ENCODE results near the gene NFIX. TPM values are rescaled to one million over a fixed set of nuclear protein-coding genes. Genes with fewer than 3 reads are reported as not detected.

NFIX gene
- total and polyA plus RNA-seq, 9 of the 15 experiments (the other 6 are each of a cell fraction or from before 2014, with no cell fraction given), result 0.28 to 26.8 (median 5.4) TPM

- TF ChIP-seq ARID3A (IDR thresholded peaks at IDR 0.05; ENCODE audit: borderline replicate concordance, low read depth, low read length) (no peak), ETS1 (conservative IDR thresholded peaks at IDR 0.05; ENCODE audit: control insufficient read depth, low read depth, low read length) (no peak), PRPF4 (IDR thresholded peaks at IDR 0.05; ENCODE audit: insufficient read depth, low read depth, low read length, poor library complexity, severe bottlenecking) (no peak), ZNF512 (tag; IDR thresholded peaks at IDR 0.05) (peak; percentile 89), UBTF (IDR thresholded peaks at IDR 0.05; ENCODE audit: borderline replicate concordance in 1 of 2, low read depth in 2 of 2, low read length in 2 of 2) (0 out of 4 replicates have a peak, but pooled peaks of 1 of the 2 experiments have one; percentile 50), POLR2H (tag; IDR thresholded peaks at IDR 0.05; ENCODE audit: low read depth) (peak; percentile 93), AFF1 (IDR thresholded peaks at IDR 0.05; ENCODE audit: low read depth in 1 of 2, partially characterized antibody in 2 of 2) (peak; percentile 38 to 65), NCOA4 (IDR thresholded peaks at IDR 0.05; ENCODE audit: partially characterized antibody) (no peak), PURB (CRISPR knock-in tag; IDR thresholded peaks at IDR 0.05; ENCODE audit: low read depth) (no peak), XRCC5 (IDR thresholded peaks at IDR 0.05; ENCODE audit: low read depth, low read length) (no peak), MAFG (tag; conservative IDR thresholded peaks at IDR 0.05) (0 out of 2 replicates have a peak, but pooled peaks have one; percentile 7), PML (IDR thresholded peaks at IDR 0.05; ENCODE audit: low read length) (0 out of 2 replicates have a peak, but pooled peaks have one; percentile 15), ARNT (IDR thresholded peaks at IDR 0.05) (0 out of 4 replicates have a peak, but pooled peaks of 1 of the 2 experiments have one; percentile 42), MLLT1 (IDR thresholded peaks at IDR 0.05) (peak; percentile 51 to 78; a peak in 2 of 4 replicates)
Observed at GRCh38 chr19:13097033-13097462, 101.8 kb downstream of the NFIX start (continued).
